ENCODE results near the gene YAE1.

DNA sequence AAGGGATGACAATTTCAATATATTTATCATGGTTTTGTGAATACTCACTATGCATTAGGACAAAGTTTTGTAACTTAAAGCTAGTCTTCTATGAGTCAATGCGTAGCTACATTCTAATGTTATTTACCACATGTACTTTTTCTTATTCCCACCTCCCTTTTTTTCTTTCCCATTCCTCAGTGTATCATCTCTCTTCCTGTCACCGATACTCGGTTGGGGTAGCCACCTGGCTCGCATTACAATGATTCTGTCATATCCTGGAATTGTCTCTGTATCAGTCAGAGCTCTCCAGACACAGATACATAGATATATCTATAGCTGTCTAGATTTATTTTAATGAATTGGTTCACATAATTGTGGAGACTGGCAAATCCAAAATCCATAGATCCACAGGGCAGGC is 47.4 kb downstream of the YAE1 start:
- TF ChIP-seq CTCF (IDR thresholded peaks at IDR 0.05) (no peak), EP300 (IDR thresholded peaks at IDR 0.05; ENCODE audit: low read depth) (no peak)

Data from transverse colon (tissue), 3 donors.